ENCODE measurements around the gene DHRS4L2. TPM values are rescaled to one million over a fixed set of nuclear protein-coding genes. Genes with fewer than 3 reads are reported as not detected.

Gene DHRS4L2
- 10 to 100 TPM in 1 of 2 donors, 1 to 10 TPM in 1; 8.9 to 11.7 TPM for total RNA-seq

DNA sequence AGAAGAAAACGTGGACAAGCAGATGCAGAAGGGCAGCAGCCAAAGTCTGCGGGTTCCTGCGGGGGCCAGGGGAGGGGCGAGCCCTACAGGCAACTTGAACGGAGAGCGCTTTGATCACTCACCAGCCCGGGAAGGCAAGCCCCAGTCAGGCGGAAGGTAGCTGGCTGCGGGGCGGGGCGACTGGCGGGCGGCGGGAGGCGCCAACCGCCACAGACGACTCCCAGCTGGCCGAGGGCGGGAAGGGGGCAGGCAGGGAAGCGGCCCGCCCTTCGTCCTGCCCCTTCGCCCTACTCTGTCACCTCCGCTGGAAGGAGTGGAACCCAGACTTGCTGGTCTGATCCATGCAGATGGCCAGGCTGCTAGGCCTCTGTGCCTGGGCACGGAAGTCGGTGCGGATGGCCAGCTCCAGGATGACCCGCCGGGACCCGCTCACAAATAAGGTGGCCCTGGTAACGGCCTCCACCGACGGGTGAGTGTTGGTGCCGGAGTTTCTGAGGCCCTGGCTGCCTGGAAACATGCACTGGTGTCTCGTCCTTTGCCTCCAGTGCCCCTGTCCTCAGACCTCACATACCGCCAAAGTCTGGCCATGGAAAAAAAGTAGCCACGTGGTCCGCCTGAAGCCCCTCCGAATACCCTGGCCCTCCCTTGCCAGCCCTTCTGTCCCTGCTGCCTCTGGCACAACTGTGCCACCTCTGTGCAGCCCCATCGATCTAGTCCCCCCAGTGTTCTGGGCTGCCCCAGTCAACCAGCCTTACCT is at the start of gene DHRS4L2:
Gene DHRS4L2 (plus strand): TSS at position 323 of the 757 bp plus-strand sequence. CDS start 19 bp downstream, at position 342.

DNA sequence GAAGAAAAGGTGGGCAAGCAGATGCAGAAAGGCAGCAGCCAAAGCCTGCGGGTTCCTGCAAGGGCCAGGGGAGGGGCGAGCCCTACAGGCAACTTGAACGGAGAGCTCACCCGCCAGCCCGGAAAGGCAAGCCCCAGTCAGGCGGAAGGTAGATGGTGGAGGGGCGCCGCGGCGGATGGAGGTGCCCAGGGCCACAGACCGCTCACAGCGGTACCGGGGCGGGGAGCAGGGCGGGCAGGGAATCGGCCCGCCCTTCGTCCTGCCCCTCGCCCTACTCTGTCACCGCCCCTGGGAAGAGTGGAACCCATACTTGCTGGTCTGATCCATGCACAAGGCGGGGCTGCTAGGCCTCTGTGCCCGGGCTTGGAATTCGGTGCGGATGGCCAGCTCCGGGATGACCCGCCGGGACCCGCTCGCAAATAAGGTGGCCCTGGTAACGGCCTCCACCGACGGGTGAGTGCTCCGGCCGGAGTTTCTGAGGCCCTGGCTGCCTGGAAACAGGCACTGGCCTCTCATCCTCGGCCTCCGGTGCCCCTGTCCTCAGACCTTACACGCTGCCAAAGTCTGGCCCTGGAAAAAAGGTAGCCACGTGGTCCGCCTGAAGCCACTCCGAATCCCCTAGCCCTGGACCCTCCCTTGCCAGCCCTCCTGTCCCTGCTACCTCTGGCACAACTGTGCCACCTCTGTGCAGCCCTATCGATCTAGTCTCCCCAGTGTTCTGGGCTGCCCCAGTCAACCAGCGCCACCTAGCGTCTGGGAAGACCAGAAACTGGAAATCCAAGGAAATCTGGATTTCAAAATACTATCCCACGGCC is 35.1 kb upstream of the DHRS4L2 start, which contains the start of gene DHRS4:
Gene DHRS4 (plus strand): TSS at position 307 of the 815 bp plus-strand sequence. CDS start 19 bp downstream, at position 326.

GRCh38 chr14:24051789-24052655 is 63.3 kb downstream of the DHRS4L2 start, which contains the start of gene CARMIL3:
TSS of gene CARMIL3 (plus strand) at chr14:24052009. CDS start at chr14:24052154, 145 bp downstream.

Other genes with a start within 250 kb of the DHRS4L2 start
- gene DHRS4, start 35.2 kb upstream of the DHRS4L2 start, total RNA-seq, result 10 to 100 TPM; 30.6 to 34.4 TPM
- 1 to 10 TPM in 1 of 2 donors, under 1 TPM in 1; 1.00 to 1.7 TPM for gene CARMIL3, start 63.1 kb downstream of the DHRS4L2 start, total RNA-seq
- gene CPNE6, start 82.6 kb downstream of the DHRS4L2 start, total RNA-seq, result not detected
- 10 to 100 TPM in 1 of 2 donors, 1 to 10 TPM in 1; 9.3 to 16.7 TPM for gene PCK2, start 105.4 kb downstream of the DHRS4L2 start, total RNA-seq
- 10 to 100 TPM; 74.3 to 83.3 TPM for gene DCAF11, start 125.8 kb downstream of the DHRS4L2 start, total RNA-seq
- 1 to 10 TPM; 1.7 to 2.0 TPM for gene NRL, start 126.0 kb downstream of the DHRS4L2 start, total RNA-seq
- gene FITM1, start 141.7 kb downstream of the DHRS4L2 start, total RNA-seq, result under 1 TPM in 1 of 2 donors, not detected in 1; 0.34 TPM
- gene PSME1, start 147.3 kb downstream of the DHRS4L2 start, total RNA-seq, result 100 to 1,000 TPM; 116 TPM
- 10 to 100 TPM; 16.9 to 18.6 TPM for gene EMC9, start 152.7 kb downstream of the DHRS4L2 start, total RNA-seq
- 100 to 1,000 TPM; 163 to 168 TPM for gene PSME2, start 157.7 kb downstream of the DHRS4L2 start, total RNA-seq
- gene RNF31, start 158.6 kb downstream of the DHRS4L2 start, total RNA-seq, result 10 to 100 TPM; 58.8 to 76.9 TPM
- gene IRF9, start 172.3 kb downstream of the DHRS4L2 start, total RNA-seq, result 100 to 1,000 TPM; 161 to 192 TPM
- 10 to 100 TPM in 1 of 2 donors, 1 to 10 TPM in 1; 8.9 to 29.0 TPM for gene REC8, start 183.2 kb downstream of the DHRS4L2 start, total RNA-seq
- gene IPO4, start 199.9 kb downstream of the DHRS4L2 start, total RNA-seq, result 10 to 100 TPM; 38.2 to 69.3 TPM
- gene TM9SF1, start 206.5 kb downstream of the DHRS4L2 start, total RNA-seq, result 10 to 100 TPM; 57.6 to 60.9 TPM
- not detected for gene TSSK4, start 216.8 kb downstream of the DHRS4L2 start, total RNA-seq
- 10 to 100 TPM in 1 of 2 donors, 1 to 10 TPM in 1; 8.3 to 12.4 TPM for gene CHMP4A, start 224.6 kb downstream of the DHRS4L2 start, total RNA-seq
- 1 to 10 TPM; 3.3 to 7.9 TPM for gene MDP1, start 227.1 kb downstream of the DHRS4L2 start, total RNA-seq
- gene NEDD8, start 243.4 kb downstream of the DHRS4L2 start, total RNA-seq, result 10 to 100 TPM; 80.2 to 96.6 TPM
- gene GMPR2, start 244.0 kb downstream of the DHRS4L2 start, total RNA-seq, result 10 to 100 TPM; 39.9 to 64.6 TPM

All from melanocyte of skin (primary cell).